Measurements from ENCODE around the gene ANKRD10.

ANKRD10 gene

DNA sequence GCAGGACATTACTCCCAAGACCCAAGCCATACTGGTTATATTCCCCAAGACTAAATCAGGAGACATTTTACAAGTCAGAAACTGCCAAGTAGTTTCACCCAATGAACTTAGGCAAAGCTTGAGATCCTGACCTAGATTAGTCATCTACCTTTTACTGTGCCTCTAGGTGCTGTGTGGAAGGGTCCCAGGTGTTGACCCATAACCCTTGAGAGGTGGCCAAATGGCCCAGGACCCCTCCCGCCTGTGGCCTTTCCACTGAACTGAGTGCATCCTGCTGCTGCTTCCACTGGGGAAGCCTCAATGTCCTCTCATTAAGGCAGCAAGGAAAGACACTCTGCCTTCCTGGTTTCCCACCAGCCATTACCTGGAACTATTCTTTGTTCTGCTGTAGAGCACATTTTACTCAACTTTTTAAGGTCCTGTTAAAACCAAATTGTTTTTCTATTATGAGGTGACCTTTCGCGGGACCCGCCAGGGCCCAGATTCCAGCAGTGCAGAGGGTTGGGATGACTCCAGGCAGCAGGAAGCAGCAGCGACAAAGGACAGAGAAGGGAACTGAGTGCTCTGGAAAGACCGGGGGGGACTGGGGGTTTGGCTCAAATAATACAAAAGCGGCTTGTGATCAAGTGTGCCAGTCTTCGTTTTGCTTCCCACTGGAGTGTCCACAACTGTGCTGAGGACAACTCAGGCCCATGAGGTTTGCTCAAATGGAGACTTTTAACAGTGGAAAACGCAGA lies 27.1 kb downstream of the ANKRD10 start:
- no peak overlapping the region for H3K4me3 ChIP-seq (ENCODE audit: low read length)
- TF ChIP-seq, protein P1, sequence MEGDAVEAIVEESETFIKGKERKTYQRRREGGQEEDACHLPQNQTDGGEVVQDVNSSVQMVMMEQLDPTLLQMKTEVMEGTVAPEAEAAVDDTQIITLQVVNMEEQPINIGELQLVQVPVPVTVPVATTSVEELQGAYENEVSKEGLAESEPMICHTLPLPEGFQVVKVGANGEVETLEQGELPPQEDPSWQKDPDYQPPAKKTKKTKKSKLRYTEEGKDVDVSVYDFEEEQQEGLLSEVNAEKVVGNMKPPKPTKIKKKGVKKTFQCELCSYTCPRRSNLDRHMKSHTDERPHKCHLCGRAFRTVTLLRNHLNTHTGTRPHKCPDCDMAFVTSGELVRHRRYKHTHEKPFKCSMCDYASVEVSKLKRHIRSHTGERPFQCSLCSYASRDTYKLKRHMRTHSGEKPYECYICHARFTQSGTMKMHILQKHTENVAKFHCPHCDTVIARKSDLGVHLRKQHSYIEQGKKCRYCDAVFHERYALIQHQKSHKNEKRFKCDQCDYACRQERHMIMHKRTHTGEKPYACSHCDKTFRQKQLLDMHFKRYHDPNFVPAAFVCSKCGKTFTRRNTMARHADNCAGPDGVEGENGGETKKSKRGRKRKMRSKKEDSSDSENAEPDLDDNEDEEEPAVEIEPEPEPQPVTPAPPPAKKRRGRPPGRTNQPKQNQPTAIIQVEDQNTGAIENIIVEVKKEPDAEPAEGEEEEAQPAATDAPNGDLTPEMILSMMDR (conservative IDR thresholded peaks at IDR 0.05; ENCODE audit: low read length) = no peak
- DNase-seq (ENCODE audit: low read depth) = no peak

DNA sequence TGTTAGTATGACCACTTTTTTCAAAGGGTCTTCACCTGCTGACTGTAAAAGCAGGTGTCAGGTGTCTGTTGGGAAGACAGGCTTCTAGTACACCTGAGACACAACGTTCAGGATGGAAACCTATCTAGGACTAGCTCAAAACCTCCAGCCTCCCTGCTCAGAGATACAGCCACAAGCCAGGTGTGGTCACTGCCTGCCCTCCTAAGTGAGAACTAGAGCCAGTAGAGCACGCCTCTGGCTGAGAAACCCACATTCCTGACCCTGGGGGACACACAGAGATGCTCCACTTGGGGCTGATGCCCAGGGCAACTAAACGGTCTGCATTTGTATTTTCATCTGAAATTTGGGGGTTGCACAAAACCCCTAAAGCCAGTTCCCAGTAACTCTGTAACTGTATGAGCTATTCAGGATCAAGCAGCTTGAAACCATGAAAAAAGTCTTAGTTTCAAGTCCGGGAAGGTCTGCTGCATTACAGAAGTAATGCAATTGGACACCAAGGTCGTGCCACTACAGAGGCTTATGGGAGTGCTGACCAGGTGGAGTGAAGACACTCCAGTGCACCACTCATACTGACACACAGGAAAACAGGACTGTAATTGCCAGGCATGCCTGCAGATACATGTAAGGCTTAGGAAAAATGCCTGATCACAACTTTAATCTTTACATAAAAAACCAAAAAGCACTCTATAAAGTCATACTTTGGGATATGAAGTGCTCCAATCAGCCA lies 27.8 kb downstream of the ANKRD10 start:
- H3K4me3 ChIP-seq (ENCODE audit: low read length) = no peak overlapping the region
- TF ChIP-seq, protein P1 (conservative IDR thresholded peaks at IDR 0.05; ENCODE audit: low read length) = no peak
- DNase-seq (ENCODE audit: low read depth) = no peak

GRCh38 chr13:110885966-110886869 lies 28.7 kb downstream of the ANKRD10 start:
- TF ChIP-seq, protein P1 (conservative IDR thresholded peaks at IDR 0.05; ENCODE audit: low read length) = no peak
- no peak for DNase-seq (ENCODE audit: low read depth)
- no peak overlapping the region for H3K4me3 ChIP-seq (ENCODE audit: low read length)

DNA sequence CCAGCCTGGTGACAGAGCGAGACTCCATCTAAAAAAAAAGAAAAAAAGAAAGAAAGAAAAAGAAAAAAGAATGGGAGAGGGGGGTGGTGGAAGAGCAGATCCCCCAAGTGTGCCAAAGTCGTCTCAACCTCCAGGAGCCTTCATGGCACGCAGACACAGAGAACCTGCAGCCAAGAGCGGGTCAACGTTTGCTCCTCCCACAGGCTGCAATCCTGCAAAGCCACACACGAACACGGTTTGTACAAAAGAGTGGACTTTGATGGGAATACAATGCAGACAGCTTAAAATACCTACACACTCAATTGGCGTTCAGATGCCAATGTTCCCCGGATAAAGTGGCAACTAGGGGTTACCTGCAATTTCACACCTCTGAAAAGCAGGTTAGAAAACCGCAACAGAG lies 29.4 kb downstream of the ANKRD10 start:
- DNase-seq (ENCODE audit: low read depth) = no peak
- TF ChIP-seq, protein P1 (conservative IDR thresholded peaks at IDR 0.05; ENCODE audit: low read length) = no peak

DNA sequence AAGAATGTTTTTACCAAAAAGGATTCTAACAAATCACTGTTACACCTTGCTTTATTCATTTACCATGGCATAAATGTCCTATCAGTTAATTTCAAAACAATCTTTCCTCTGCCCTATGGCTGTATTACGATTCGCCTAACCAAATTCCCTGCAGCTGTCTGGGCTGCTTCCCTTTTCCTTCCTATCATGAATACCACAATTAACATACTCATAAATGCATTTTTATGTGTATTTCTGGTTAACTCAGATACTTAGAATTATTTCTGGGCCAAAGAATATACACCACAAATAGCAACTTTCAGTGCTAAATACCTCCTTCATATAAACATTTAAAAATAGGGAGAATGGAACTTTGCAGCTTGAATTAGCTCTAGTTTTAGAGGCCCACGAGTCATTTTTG lies 30.4 kb downstream of the ANKRD10 start:
- TF ChIP-seq, protein P1 (conservative IDR thresholded peaks at IDR 0.05; ENCODE audit: low read length) = no peak
- DNase-seq (ENCODE audit: low read depth) = no peak
- H3K4me3 ChIP-seq (ENCODE audit: low read length) = no peak overlapping the region

More for the DNA sequence above, 29.4 kb downstream of the ANKRD10 start:
- H3K4me3 ChIP-seq (ENCODE audit: low read length) = no peak overlapping the region

- no peak overlapping the region for H3K4me3 ChIP-seq (ENCODE audit: low read length)
- TF ChIP-seq, protein P1 (conservative IDR thresholded peaks at IDR 0.05; ENCODE audit: low read length) = no peak
- DNase-seq (ENCODE audit: low read depth) = no peak
Measured at GRCh38 chr13:110883542-110883941, 31.3 kb downstream of the ANKRD10 start.
